NCI-H2196 (cell line): Measurements from ENCODE around the gene OAS2.
"Not testable (repeated sequence)": the region's sequence is repeated elsewhere in the genome, so short reads cannot be mapped to it uniquely, and the experiment has no call there.

ENCODE experiments used
- DNase-seq: peaks from one replicate; lab custom pipeline; 2025; ENCODE audit not compliant: unreplicated experiment; lab: John Stamatoyannopoulos, UW

Gene OAS2

GRCh38 chr12:112947761-112948160 lies 30.6 kb upstream of the OAS2 start:
- DNase-seq, result no peak

GRCh38 chr12:112948806-112949205 lies 29.5 kb upstream of the OAS2 start:
- DNase-seq, result no peak

- no peak for DNase-seq
Observed at GRCh38 chr12:112950701-112951100, 27.6 kb upstream of the OAS2 start.

- not testable (repeated sequence) for DNase-seq
Observed at GRCh38 chr12:112957125-112957524, 21.2 kb upstream of the OAS2 start.

GRCh38 chr12:112961074-112961473 lies 17.2 kb upstream of the OAS2 start:
- no peak for DNase-seq

GRCh38 chr12:112961536-112961935 lies 16.8 kb upstream of the OAS2 start:
- DNase-seq, result no peak

GRCh38 chr12:112962561-112962960 lies 15.8 kb upstream of the OAS2 start:
- DNase-seq, result no peak

GRCh38 chr12:112963227-112963861 lies 15.0 kb upstream of the OAS2 start:
- DNase-seq, result no peak

GRCh38 chr12:112964067-112964670 lies 14.2 kb upstream of the OAS2 start:
- DNase-seq, result no peak

GRCh38 chr12:112964915-112965314 lies 13.4 kb upstream of the OAS2 start:
- no peak for DNase-seq

GRCh38 chr12:112965643-112966042 lies 12.7 kb upstream of the OAS2 start:
- DNase-seq, result no peak

- DNase-seq, result no peak
Observed at GRCh38 chr12:112967306-112967705, 11.0 kb upstream of the OAS2 start.

GRCh38 chr12:112967858-112968257 lies 10.5 kb upstream of the OAS2 start:
- no peak for DNase-seq

- no peak for DNase-seq
Observed at GRCh38 chr12:112969547-112970306, 8.6 kb upstream of the OAS2 start.

- no peak for DNase-seq
Observed at GRCh38 chr12:112970391-112970790, 7.9 kb upstream of the OAS2 start.

- DNase-seq, result no peak
Observed at GRCh38 chr12:112971248-112971647, 7.1 kb upstream of the OAS2 start.

GRCh38 chr12:112973011-112973735 lies 5.1 kb upstream of the OAS2 start:
- DNase-seq, result no peak

GRCh38 chr12:112973818-112974231 lies 4.5 kb upstream of the OAS2 start:
- no peak for DNase-seq

- DNase-seq, result no peak
Observed at GRCh38 chr12:112974904-112975303, 3.4 kb upstream of the OAS2 start.

- no peak for DNase-seq
Observed at GRCh38 chr12:112977139-112977538, 1.2 kb upstream of the OAS2 start.

GRCh38 chr12:112977641-112978040 lies 678 bp upstream of the OAS2 start:
- DNase-seq, result no peak
